Spleen (tissue), 7 donors: ENCODE data around the gene HSPA2.

Experiments
- CTCF ChIP-seq, 11 experiments: fragments of 200-600 bp in 7 of 11; fragments of 450-650 bp in 4 of 11; sonication (generic) in 4 of 11; IDR thresholded peaks in 8 of 11; conservative IDR thresholded peaks in 3 of 11; 1 replicate in 7 of 11; 2 replicates in 4 of 11; pipeline versions ENCODE4 v1.4.0 to v1.8.0; 2016 to 2021; ENCODE audit warnings: antibody characterized with exemption in 11 of 11, inconsistent platforms in 4 of 11, mild to moderate bottlenecking in 1 of 11
- POLR2AphosphoS5 ChIP-seq, 3 donors: sonication (generic); formaldehyde crosslinking; IDR thresholded peaks; one replicate each; pipeline ENCODE4 v1.5.1; 2017; ENCODE audit warnings: antibody characterized with exemption in 3 of 3
- donor health status: DM: no; HTN: no; CAD: no; lungs with moderate emphysema.
- donor health status: DM: no; HTN: no; CAD: no.
- donor health status: DM: no; HTN: no; CAD: no.

GRCh38 chr14:64556526-64556925 is 16.0 kb downstream of the HSPA2 start:
- no peak for TF ChIP-seq POLR2AphosphoS5 (IDR thresholded peaks at IDR 0.05)
- no peak for TF ChIP-seq CTCF (IDR thresholded peaks at IDR 0.05 in 8 of 11, conservative IDR thresholded peaks at IDR 0.05 in 3 of 11)
